GM12872 (cell line): Measurements from ENCODE around the gene PSMB2.

ENCODE experiments used
- CTCF ChIP-seq: IDR thresholded peaks from 3 replicates; pipeline ENCODE4 v1.5.1; 2011; ENCODE audit warnings: low read depth, mild to moderate bottlenecking, low read length, moderate library complexity; ENCODE audit not compliant: insufficient read depth

Gene PSMB2

DNA sequence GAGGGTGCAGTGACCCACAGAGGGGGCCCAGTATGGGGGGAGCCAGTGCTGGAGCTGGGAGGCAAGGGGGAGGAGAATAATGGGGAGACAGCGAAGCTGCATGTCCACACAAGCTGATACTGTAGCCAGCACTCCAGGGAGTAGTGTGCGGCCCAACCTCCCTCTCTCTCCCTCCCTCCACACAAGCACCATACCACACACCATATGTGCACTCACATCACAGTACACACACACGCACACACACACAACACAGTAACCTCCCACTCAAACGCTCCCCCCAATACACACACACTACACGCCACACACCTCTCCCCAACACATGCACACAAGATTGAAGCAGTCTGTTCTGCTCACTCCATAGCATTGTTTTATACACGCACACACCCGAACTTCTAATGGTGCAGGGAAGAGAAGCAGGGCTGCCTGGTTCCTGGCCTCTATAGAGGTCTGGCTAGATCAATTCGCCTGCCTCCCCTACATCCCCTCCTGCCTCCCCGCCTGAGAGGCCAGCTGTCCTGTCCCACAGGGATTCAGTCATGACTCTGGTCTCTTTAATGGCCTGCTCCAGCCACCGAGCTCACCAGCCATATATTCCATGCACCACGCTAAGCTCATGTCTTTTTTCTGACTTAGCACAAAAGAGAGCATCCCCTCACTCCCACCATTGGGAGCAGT, 79.9 kb downstream of the PSMB2 start:
- TF ChIP-seq CTCF: no peak

DNA sequence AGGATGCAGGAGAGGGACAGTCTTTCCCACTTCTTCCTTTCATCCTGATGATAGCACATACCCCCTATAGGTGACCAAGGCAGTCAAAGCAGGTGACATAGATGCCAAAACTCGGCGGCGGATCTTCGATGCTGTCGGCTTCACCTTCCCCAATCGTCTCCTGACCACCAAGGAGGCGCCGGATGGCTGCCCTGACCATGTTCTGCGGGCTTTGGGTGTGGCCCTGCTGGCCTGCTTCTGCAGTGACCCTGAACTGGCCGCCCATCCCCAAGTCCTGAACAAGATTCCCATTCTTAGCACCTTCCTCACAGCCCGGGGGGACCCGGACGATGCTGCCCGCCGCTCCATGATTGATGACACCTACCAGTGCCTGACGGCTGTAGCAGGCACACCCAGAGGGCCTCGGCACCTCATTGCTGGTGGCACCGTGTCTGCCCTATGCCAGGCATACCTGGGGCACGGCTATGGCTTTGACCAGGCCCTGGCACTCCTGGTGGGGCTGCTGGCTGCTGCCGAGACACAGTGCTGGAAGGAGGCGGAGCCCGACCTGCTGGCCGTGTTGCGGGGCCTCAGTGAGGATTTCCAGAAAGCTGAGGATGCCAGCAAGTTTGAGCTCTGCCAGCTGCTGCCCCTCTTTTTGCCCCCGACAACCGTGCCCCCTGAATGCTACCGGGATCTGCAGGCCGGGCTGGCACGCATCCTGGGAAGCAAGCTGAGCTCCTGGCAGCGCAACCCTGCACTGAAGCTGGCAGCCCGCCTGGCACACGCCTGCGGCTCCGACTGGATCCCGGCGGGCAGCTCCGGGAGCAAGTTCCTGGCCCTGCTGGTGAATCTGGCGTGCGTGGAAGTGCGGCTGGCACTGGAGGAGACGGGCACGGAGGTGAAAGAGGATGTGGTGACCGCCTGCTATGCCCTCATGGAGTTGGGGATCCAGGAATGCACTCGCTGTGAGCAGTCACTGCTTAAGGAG, 80.8 kb downstream of the PSMB2 start:
- no peak for TF ChIP-seq CTCF

GRCh38 chr1:35559317-35559944, 81.9 kb downstream of the PSMB2 start:
- no peak for TF ChIP-seq CTCF

DNA sequence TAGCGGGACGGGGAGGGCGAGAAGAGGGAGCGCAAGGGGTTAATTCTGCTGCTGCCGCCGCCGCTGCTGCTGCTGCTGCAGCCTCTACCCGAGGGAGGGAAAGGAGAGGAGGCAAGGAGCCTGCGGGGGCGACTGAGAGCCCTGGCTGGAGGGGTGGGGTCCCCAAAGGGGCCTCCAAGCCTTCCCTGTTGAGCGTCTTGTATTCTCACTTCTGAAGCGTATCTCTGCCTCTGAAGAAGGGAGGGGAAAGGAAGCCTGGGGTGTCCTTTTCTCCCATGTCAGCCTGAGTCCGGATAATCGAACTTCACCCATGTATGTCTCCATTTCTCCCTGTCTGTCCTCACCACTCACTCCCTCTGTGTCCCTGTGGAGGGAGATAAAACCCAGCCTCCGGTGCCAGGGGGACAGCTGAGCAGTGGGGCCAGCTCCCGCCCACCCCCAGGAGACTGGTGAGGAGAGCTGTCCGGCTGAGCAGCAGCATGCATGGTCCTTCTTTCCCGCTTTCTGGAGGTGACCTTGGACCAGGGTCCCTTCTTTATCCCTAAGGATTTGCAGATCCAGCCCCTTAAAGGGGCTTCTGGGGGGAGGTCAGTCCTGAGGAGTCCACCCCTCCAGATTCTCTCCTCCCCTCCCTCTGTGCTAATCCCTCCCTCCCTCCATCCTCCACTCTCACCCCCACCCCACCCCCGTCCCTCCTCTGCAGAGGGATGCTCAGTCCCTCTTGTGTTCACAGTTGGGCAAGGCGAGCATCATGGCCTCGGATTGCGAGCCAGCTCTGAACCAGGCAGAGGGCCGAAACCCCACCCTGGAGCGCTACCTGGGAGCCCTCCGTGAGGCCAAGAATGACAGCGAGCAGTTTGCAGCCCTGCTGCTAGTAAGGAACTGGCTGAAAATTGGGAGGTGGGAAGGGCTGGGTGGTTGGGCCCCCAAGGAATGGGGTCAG, 82.7 kb downstream of the PSMB2 start:
- no peak for TF ChIP-seq CTCF

DNA sequence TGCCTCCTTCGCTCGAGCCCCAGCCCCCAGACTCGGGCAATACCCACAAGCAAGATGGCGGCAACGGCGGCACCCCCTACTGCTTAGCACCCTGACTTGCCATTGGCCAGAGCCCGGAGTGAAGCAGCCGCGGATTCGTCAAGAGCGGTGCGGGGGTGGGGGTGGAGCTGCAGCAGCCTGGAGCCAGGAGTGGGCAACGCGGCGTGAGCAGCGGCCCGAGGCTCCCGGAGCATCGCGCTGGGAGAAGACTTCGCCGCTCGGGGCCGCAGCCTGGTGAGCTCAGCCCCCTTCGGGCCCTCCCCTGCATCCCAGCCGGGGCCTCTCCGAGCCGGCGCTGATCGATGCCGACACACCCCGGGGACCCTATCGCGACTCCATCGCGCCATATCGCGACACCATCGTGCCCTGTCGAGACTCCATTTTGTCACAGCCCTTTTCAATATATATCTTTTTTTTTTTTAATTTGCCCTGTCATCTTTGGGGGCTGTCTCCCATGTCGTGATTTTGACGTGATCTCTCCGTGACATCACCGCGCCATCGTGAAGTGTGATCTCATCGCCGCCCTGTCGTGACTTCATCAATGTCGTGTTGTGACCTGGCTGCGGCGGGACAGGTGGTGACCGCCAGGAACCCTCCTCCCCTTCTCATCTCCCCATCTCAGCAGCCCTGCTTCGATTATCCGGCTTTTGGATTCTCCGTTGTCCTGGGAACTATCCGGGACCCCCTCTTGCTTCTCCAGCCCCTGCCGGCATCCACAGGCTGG, 83.5 kb downstream of the PSMB2 start, which contains the start of gene NCDN:
TSS of gene NCDN (plus strand) at position 189 of the 763 bp plus-strand sequence. CDS start at position 581, 392 bp downstream.
- no peak for TF ChIP-seq CTCF

- no peak for TF ChIP-seq CTCF
Observed at GRCh38 chr1:35557118-35557610, 84.2 kb downstream of the PSMB2 start, which contains the start of gene KIAA0319L. Gene KIAA0319L, minus strand, starts transcription at chr1:35557403. Its CDS starts 2,912 bp downstream, at chr1:35554491.
